Liver (tissue), 3 donors: Measurements from ENCODE around the gene NCK2.

Experiments
- CTCF ChIP-seq: fragments of 150-350 bp; IDR thresholded peaks from 2 replicates; pipeline ENCODE4 v1.5.1; 2017; ENCODE audit warnings: improper control_type of control experiment, low read depth, low read length; ENCODE audit not compliant: missing input control
- EGR1 ChIP-seq, 2 donors: IDR thresholded peaks; 2 replicates each; pipeline ENCODE4 v1.6.1; 2016 to 2018; ENCODE audit warnings: antibody characterized with exemption in 2 of 2, low read depth in 2 of 2
- TF ChIP-seq, protein P1 (sequence below): IDR thresholded peaks from 2 replicates; pipeline ENCODE4 v1.6.1; 2016; ENCODE audit warnings: antibody characterized with exemption, mild to moderate bottlenecking
- donor health status: healthy.
- donor health status: healthy.

GRCh38 chr2:105903051-105903674, 158.5 kb downstream of the NCK2 start:
- no peak for TF ChIP-seq CTCF
- TF ChIP-seq EGR1 (IDR thresholded peaks at IDR 0.05; ENCODE audit: low read depth in 2 of 2) = no peak
- TF ChIP-seq, protein P1, sequence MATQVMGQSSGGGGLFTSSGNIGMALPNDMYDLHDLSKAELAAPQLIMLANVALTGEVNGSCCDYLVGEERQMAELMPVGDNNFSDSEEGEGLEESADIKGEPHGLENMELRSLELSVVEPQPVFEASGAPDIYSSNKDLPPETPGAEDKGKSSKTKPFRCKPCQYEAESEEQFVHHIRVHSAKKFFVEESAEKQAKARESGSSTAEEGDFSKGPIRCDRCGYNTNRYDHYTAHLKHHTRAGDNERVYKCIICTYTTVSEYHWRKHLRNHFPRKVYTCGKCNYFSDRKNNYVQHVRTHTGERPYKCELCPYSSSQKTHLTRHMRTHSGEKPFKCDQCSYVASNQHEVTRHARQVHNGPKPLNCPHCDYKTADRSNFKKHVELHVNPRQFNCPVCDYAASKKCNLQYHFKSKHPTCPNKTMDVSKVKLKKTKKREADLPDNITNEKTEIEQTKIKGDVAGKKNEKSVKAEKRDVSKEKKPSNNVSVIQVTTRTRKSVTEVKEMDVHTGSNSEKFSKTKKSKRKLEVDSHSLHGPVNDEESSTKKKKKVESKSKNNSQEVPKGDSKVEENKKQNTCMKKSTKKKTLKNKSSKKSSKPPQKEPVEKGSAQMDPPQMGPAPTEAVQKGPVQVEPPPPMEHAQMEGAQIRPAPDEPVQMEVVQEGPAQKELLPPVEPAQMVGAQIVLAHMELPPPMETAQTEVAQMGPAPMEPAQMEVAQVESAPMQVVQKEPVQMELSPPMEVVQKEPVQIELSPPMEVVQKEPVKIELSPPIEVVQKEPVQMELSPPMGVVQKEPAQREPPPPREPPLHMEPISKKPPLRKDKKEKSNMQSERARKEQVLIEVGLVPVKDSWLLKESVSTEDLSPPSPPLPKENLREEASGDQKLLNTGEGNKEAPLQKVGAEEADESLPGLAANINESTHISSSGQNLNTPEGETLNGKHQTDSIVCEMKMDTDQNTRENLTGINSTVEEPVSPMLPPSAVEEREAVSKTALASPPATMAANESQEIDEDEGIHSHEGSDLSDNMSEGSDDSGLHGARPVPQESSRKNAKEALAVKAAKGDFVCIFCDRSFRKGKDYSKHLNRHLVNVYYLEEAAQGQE = no peak
